LoVo (cell line): ENCODE measurements around the gene DENND1A.

Experiments used
- DNase-seq: peaks from one replicate; pipeline ENCODE4 v3.0.0-alpha.2; 2016; ENCODE audit warnings: low spot score

The DENND1A gene

GRCh38 chr9:123425836-123426365 lies 504.0 kb downstream of the DENND1A start:
- DNase-seq, result no peak

- no peak for DNase-seq
Observed at GRCh38 chr9:123425261-123425821, 504.6 kb downstream of the DENND1A start.

- DNase-seq, result no peak
Observed at GRCh38 chr9:123424552-123425225, 505.2 kb downstream of the DENND1A start.

GRCh38 chr9:123424131-123424530 lies 505.8 kb downstream of the DENND1A start:
- DNase-seq, result no peak

GRCh38 chr9:123423311-123423640 lies 506.6 kb downstream of the DENND1A start:
- DNase-seq, result no peak

GRCh38 chr9:123422635-123423310 lies 507.2 kb downstream of the DENND1A start:
- no peak for DNase-seq

GRCh38 chr9:123421801-123422455 lies 508.0 kb downstream of the DENND1A start:
- no peak for DNase-seq

GRCh38 chr9:123421186-123421585 lies 508.7 kb downstream of the DENND1A start:
- no peak for DNase-seq

GRCh38 chr9:123420592-123421111 lies 509.3 kb downstream of the DENND1A start:
- no peak for DNase-seq

- no peak for DNase-seq
Observed at GRCh38 chr9:123419721-123420591, 510.0 kb downstream of the DENND1A start.

GRCh38 chr9:123419091-123419490 lies 510.8 kb downstream of the DENND1A start:
- no peak for DNase-seq

- DNase-seq, result no peak
Observed at GRCh38 chr9:123418506-123418905, 511.4 kb downstream of the DENND1A start.

GRCh38 chr9:123418052-123418430 lies 511.9 kb downstream of the DENND1A start:
- DNase-seq, result no peak

- DNase-seq, result no peak
Observed at GRCh38 chr9:123417289-123418051, 512.5 kb downstream of the DENND1A start.

- no peak for DNase-seq
Observed at GRCh38 chr9:123416176-123416575, 513.8 kb downstream of the DENND1A start.

- no peak for DNase-seq
Observed at GRCh38 chr9:123414936-123415930, 514.7 kb downstream of the DENND1A start.

- no peak for DNase-seq
Observed at GRCh38 chr9:123414204-123414603, 515.7 kb downstream of the DENND1A start.

- DNase-seq, result no peak
Observed at GRCh38 chr9:123412171-123412820, 517.6 kb downstream of the DENND1A start.

GRCh38 chr9:123411636-123412035 lies 518.3 kb downstream of the DENND1A start:
- DNase-seq, result no peak
